PC-3 (cell line): ENCODE results near the gene AP1M2. TPM values are rescaled to one million over a fixed set of nuclear protein-coding genes. Genes with fewer than 3 reads are reported as not detected.

Experiments
- ATAC-seq: fragments of 200-7000 bp; cut with Tn5 transposase; 2 replicates; pipeline ENCODE4 v1.9.1; 2020; ENCODE audit warnings: mild to moderate bottlenecking, moderate library complexity
- BruUV-seq: library from RNA; stranded (reverse); fragments of 400-500 nt; replicated peaks from 2 replicates; lab custom pipeline; 2021; lab: Mats Ljungman, UMichigan
- CTCF ChIA-PET: fragments of 300-600 bp; sonication (Branson Sonifier 250); formaldehyde crosslinking; loops from one replicate; lab custom pipeline; 2022; ENCODE audit warnings: antibody characterized with exemption; lab: Charles Lee
- POLR2A ChIA-PET: fragments of 300-600 bp; sonication (Branson Sonifier 250); formaldehyde crosslinking; loops from one replicate; lab custom pipeline; 2022; ENCODE audit warnings: antibody characterized with exemption; ENCODE audit not compliant: unreplicated experiment; lab: Charles Lee
- DNase-seq: peaks from one replicate; pipeline ENCODE4 v3.0.0-alpha.2; 2015
- H2AFZ ChIP-seq: fragments of 300-600 bp; sonication (generic); 2 replicates; pipeline ENCODE4 v1.6.0; 2016; ENCODE audit warnings: antibody characterized with exemption, low read length
- H3F3A ChIP-seq: fragments of 300-600 bp; sonication (generic); one replicate; pipeline ENCODE4 v1.6.0; 2017; ENCODE audit warnings: antibody characterized with exemption, low read length, control low read depth, mild to moderate bottlenecking; ENCODE audit not compliant: unreplicated experiment
- H3K27ac ChIP-seq: fragments of 300-600 bp; sonication (generic); 2 replicates; pipeline ENCODE4 v1.5.1; 2016; ENCODE audit warnings: mild to moderate bottlenecking, low read length
- H3K27me3 ChIP-seq: fragments of 300-600 bp; sonication (generic); 2 replicates; pipeline ENCODE4 v1.6.1; 2016; ENCODE audit warnings: low read length, mixed read lengths
- H3K36me3 ChIP-seq: fragments of 300-600 bp; sonication (generic); 2 replicates; pipeline ENCODE4 v1.6.1; 2016; ENCODE audit warnings: low read depth, mixed run types, low read length, mixed read lengths
- H3K4me1 ChIP-seq: fragments of 300-600 bp; sonication (generic); 2 replicates; pipeline ENCODE4 v1.5.1; 2016; ENCODE audit warnings: low read length; ENCODE audit not compliant: insufficient read depth
- H3K4me2 ChIP-seq: fragments of 300-600 bp; sonication (generic); 2 replicates; pipeline ENCODE4 v1.6.0; 2016; ENCODE audit warnings: low read length
- H3K4me3 ChIP-seq: fragments of 300-600 bp; sonication (generic); 2 replicates; pipeline ENCODE4 v1.5.1; 2016; ENCODE audit warnings: mild to moderate bottlenecking, low read length, mixed read lengths
- H3K79me2 ChIP-seq: fragments of 300-600 bp; sonication (generic); 2 replicates; pipeline ENCODE4 v1.6.1; 2017; ENCODE audit warnings: low read length, mixed read lengths
- H3K9ac ChIP-seq: fragments of 300-600 bp; sonication (generic); 2 replicates; pipeline ENCODE4 v1.6.0; 2016; ENCODE audit warnings: mild to moderate bottlenecking, low read length
- H3K9me2 ChIP-seq: fragments of 300-600 bp; sonication (generic); replicated peaks from 2 replicates; pipeline ENCODE4 v1.6.1; 2016; ENCODE audit warnings: mixed run types, low read length, mixed read lengths
- H3K9me3 ChIP-seq: fragments of 300-600 bp; sonication (generic); 2 replicates; pipeline ENCODE4 v1.6.1; 2016; ENCODE audit warnings: low read length, mixed read lengths
- H4K20me1 ChIP-seq: fragments of 300-600 bp; sonication (generic); 2 replicates; pipeline ENCODE4 v1.6.1; 2016; ENCODE audit warnings: low read length, mixed read lengths
- EZH2 ChIP-seq: fragments of 300-600 bp; sonication (generic); IDR thresholded peaks from one replicate; pipeline ENCODE4 v1.6.1; 2017; ENCODE audit warnings: antibody characterized with exemption, mild to moderate bottlenecking, low read length; ENCODE audit not compliant: unreplicated experiment
- EZH2phosphoT487 ChIP-seq: fragments of 300-600 bp; sonication (generic); IDR thresholded peaks from 2 replicates; pipeline ENCODE4 v1.6.1; 2018; ENCODE audit warnings: mild to moderate bottlenecking, antibody characterized with exemption, low read length, borderline replicate concordance
- intact Hi-C: fragments of 100-400 bp; cut with micrococcal nuclease; formaldehyde crosslinking; loops from 2 replicates; pipeline ENCODE4 v1.9.0; 2023
- total RNA-seq: library from RNA; depleted of rRNA; stranded (reverse); fragments of >200 nt; gene quantifications from 2 replicates; pipeline ENCODE4 v1.2.3, GENCODE V29; 2014
- TF ChIP-seq, protein P1 (sequence below): fragments of 300-600 bp; sonication (generic); conservative IDR thresholded peaks from 2 replicates; pipeline ENCODE4 v1.5.1; 2017; ENCODE audit warnings: antibody characterized with exemption, low read depth, mild to moderate bottlenecking, low read length

Gene AP1M2
- total RNA-seq, 1 experiment from 2014 or later, result 50.0 TPM

GRCh38 chr19:10601999-10602329, 14.9 kb upstream of the AP1M2 start:
- no peaks in the 10 kb centered on the region for H3K79me2 ChIP-seq
- no peaks in the 10 kb centered on the region for H3K36me3 ChIP-seq
- TF ChIP-seq EZH2phosphoT487 (no peak), EZH2 (no peak)
- TF ChIP-seq, protein P1, sequence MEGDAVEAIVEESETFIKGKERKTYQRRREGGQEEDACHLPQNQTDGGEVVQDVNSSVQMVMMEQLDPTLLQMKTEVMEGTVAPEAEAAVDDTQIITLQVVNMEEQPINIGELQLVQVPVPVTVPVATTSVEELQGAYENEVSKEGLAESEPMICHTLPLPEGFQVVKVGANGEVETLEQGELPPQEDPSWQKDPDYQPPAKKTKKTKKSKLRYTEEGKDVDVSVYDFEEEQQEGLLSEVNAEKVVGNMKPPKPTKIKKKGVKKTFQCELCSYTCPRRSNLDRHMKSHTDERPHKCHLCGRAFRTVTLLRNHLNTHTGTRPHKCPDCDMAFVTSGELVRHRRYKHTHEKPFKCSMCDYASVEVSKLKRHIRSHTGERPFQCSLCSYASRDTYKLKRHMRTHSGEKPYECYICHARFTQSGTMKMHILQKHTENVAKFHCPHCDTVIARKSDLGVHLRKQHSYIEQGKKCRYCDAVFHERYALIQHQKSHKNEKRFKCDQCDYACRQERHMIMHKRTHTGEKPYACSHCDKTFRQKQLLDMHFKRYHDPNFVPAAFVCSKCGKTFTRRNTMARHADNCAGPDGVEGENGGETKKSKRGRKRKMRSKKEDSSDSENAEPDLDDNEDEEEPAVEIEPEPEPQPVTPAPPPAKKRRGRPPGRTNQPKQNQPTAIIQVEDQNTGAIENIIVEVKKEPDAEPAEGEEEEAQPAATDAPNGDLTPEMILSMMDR, result no peak
- H3K4me3 ChIP-seq, result no peak overlapping the region
- H3K4me1 ChIP-seq, result peaks cover 18% of the 10 kb centered on the region
- CTCF ChIA-PET, result interaction anchor here (0.5 to 1.0 kb wide), 4 partner anchors 21 to 186 kb away, joined by 3 to 5 read pairs (median 3); no protein-coding TSS in a partner anchor
- BruUV-seq, result no TSS peak
- POLR2A ChIA-PET, result no interaction called here
- ATAC-seq (no peak), DNase-seq (no peak)
- H3K27ac ChIP-seq, result no peak overlapping the region
- H3K9me2 ChIP-seq, result no peaks in the 10 kb centered on the region
- H4K20me1 ChIP-seq, result no peaks in the 10 kb centered on the region
- intact Hi-C loops, result no loop called here
- no peaks in the 10 kb centered on the region for H3F3A ChIP-seq
- no peak overlapping the region for H3K9ac ChIP-seq
- H2AFZ ChIP-seq, result peak overlapping the region; percentile 15; the same call in 1 of the 2 replicates
- no peak overlapping the region; the same call in 1 of the 2 replicates for H3K4me2 ChIP-seq
- no peaks in the 10 kb centered on the region for H3K9me3 ChIP-seq
- H3K27me3 ChIP-seq, result no peaks in the 10 kb centered on the region

DNA sequence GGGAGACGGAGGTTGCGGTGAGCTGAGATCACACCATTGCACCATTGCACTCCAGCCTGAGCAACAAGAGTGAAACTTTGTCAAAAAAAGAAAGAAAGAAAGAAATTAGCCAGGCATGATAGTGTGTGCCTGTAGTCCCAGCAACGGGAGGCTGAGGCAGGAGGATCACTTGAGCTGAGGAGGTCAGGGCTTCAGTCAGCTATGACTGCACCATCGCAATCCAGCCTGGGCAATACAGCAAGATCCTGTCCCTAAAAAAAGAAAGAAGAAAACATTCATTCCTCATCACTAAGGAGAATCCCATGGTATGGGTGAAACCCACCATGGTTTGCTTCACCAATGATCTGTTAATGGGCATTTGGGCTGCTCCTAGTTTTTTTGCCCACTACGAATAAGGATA, 13.0 kb upstream of the AP1M2 start:
- CTCF ChIA-PET, result no interaction called here
- Histone ChIP-seq H3K9ac (no peak overlapping the region), H3K4me2 (no peak overlapping the region), H3K36me3 (no peaks in the 10 kb centered on the region), H3K9me2 (no peaks in the 10 kb centered on the region), H3K27me3 (no peaks in the 10 kb centered on the region), H2AFZ (no peak overlapping the region), H3K4me3 (no peak overlapping the region), H3K27ac (no peak overlapping the region), H4K20me1 (no peaks in the 10 kb centered on the region), H3K9me3 (no peaks in the 10 kb centered on the region), H3F3A (no peaks in the 10 kb centered on the region), H3K79me2 (no peaks in the 10 kb centered on the region), H3K4me1 (peaks cover 18% of the 10 kb centered on the region)
- ATAC-seq (no peak), DNase-seq (no peak)
- intact Hi-C loops, result no loop called here
- no TSS peak for BruUV-seq
- POLR2A ChIA-PET, result no interaction called here
- TF ChIP-seq EZH2phosphoT487, result no peak

GRCh38 chr19:10593820-10594637, 6.9 kb upstream of the AP1M2 start:
- no peaks in the 10 kb centered on the region for H3K9me3 ChIP-seq
- H3K9me2 ChIP-seq, result no peaks in the 10 kb centered on the region
- H3K4me3 ChIP-seq, result no peak overlapping the region
- H3K36me3 ChIP-seq, result no peaks in the 10 kb centered on the region
- intact Hi-C loops, result no loop called here
- H3K27ac ChIP-seq, result no peak overlapping the region
- DNase-seq (no peak), ATAC-seq (no peak; the same call in 1 of the 2 replicates)
- POLR2A ChIA-PET, result interaction anchor here (0.6 kb wide), 1 partner anchor 31 kb away, joined by 3 read pairs; the partner anchor contains the start of gene SLC44A2
- TF ChIP-seq EZH2 (no peak), EZH2phosphoT487 (no peak)
- TF ChIP-seq, protein P1, result no peak
- no peak overlapping the region for H3K4me2 ChIP-seq
- no peaks in the 10 kb centered on the region for H3K79me2 ChIP-seq
- H3K27me3 ChIP-seq, result no peaks in the 10 kb centered on the region
- no peak overlapping the region for H2AFZ ChIP-seq
- no TSS peak for BruUV-seq
- CTCF ChIA-PET, result no interaction called here
- no peaks in the 10 kb centered on the region for H4K20me1 ChIP-seq
- no peak overlapping the region for H3K9ac ChIP-seq
- no peaks in the 10 kb centered on the region for H3F3A ChIP-seq
- no peaks in the 10 kb centered on the region for H3K4me1 ChIP-seq
